Large intestine (tissue), 3 donors: ENCODE results near the gene PLAAT3. TPM values are rescaled to one million over a fixed set of nuclear protein-coding genes. Genes with fewer than 3 reads are reported as not detected.
A peak's percentile ranks its signal among the peaks of the same experiment; 100 is the strongest.

Experiments
- DNase-seq, 2 donors: peaks; one replicate each; pipeline versions ENCODE4 v3.0.0 to v3.0.0-alpha.2; 2013
- H3K27ac ChIP-seq: one replicate; pipeline ENCODE4 v1.5.1; 2013; ENCODE audit warnings: low read length
- H3K27me3 ChIP-seq: 2 replicates; pipeline ENCODE4 v1.6.1; 2013; ENCODE audit warnings: low read length; ENCODE audit not compliant: control insufficient read depth, insufficient read depth
- H3K36me3 ChIP-seq: 2 replicates; pipeline ENCODE4 v1.6.1; 2013; ENCODE audit warnings: low read length; ENCODE audit not compliant: control insufficient read depth, insufficient read depth
- H3K4me1 ChIP-seq: one replicate; pipeline ENCODE4 v1.6.1; 2013; ENCODE audit warnings: low read length; ENCODE audit not compliant: control insufficient read depth, insufficient read depth
- H3K4me3 ChIP-seq: one replicate; pipeline ENCODE4 v1.5.1; 2013; ENCODE audit warnings: low read length
- H3K9me3 ChIP-seq: one replicate; pipeline ENCODE4 v1.6.1; 2013; ENCODE audit warnings: mild to moderate bottlenecking, low read depth, low read length, moderate library complexity; ENCODE audit not compliant: control insufficient read depth
- WGBS: methylation state at CpG from one replicate; pipeline ENCODE4 v1.1.5; 2013; ENCODE audit warnings: low lambda C conversion rate; ENCODE audit not compliant: insufficient coverage; 5-methylcytosine and 5-hydroxymethylcytosine counted together
- polyA plus RNA-seq: library from polyadenylated mRNA; unstranded; fragments of 120-200 nt; gene quantifications from one replicate; pipeline ENCODE4 v1.2.1, GENCODE V29; 2013

PLAAT3 gene
- polyA plus RNA-seq, 1 donor, result 5.9 TPM

DNA sequence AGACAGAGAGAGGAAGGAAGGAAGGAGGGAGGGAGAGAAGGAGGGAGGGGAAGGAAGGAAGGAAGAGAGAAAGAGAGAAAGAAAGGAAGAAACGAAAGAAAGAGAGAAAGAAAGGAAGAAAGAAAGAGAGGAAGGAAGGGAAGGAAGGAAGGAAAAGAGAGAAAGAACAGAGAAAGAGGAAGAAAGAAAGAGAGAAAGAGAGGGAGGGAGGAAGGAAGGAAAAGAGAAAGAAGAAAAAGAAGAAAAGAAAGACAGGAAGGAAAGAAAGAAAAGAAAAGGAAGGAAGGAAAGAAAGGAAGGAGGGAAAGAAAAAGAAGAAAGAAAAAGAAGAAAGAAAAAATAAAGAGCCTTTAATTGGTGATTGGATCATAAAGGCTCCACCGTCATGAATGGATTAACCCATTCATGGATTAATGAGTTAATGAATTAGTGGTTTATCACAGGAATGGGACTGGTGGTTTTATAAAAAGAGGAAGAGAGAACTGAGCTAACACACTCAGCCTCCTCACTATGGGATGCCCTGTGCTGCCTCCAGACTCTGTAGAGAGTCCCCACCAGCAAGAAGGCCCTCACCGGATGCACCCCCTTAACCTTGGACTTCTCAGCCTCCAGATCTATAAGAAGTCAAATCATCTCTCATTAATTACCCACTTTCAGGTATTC is 42.1 kb downstream of the PLAAT3 start:
- H3K4me3 ChIP-seq, result no peak overlapping the region
- no peaks in the 10 kb centered on the region for H3K27me3 ChIP-seq
- no peaks in the 10 kb centered on the region for H3K9me3 ChIP-seq
- 74% methylated on average over 2 of the region's 3 CpGs for WGBS
- DNase-seq, result no peak
- H3K27ac ChIP-seq, result no peak overlapping the region
- no peaks in the 10 kb centered on the region for H3K36me3 ChIP-seq
- H3K4me1 ChIP-seq, result peaks cover 15% of the 10 kb centered on the region

DNA sequence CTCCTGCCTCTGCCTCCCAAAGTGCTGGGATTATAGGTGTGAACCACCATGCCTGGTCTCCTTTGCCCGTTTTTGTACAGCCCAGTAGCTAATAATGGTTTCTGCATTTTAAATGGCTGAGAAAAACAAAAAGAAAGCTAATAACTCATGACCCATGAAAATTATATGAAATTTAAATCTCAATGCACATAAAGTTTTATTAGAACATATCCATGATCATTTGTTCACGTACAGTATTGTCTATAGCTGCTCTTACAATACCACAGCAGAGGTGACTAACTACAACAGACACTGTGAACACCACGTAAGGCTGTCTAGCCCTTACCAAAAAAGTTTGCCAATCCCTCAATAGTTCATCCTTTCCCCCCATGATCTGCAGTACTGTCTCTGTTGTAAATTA is 44.7 kb downstream of the PLAAT3 start:
- no peak for DNase-seq
- WGBS, result 100% methylated on average over 1 of the region's 3 CpGs
- H3K9me3 ChIP-seq, result no peaks in the 10 kb centered on the region
- H3K27ac ChIP-seq, result no peak overlapping the region
- H3K4me3 ChIP-seq, result no peak overlapping the region
- H3K4me1 ChIP-seq, result peaks cover 29% of the 10 kb centered on the region
- no peaks in the 10 kb centered on the region for H3K27me3 ChIP-seq
- no peaks in the 10 kb centered on the region for H3K36me3 ChIP-seq

DNA sequence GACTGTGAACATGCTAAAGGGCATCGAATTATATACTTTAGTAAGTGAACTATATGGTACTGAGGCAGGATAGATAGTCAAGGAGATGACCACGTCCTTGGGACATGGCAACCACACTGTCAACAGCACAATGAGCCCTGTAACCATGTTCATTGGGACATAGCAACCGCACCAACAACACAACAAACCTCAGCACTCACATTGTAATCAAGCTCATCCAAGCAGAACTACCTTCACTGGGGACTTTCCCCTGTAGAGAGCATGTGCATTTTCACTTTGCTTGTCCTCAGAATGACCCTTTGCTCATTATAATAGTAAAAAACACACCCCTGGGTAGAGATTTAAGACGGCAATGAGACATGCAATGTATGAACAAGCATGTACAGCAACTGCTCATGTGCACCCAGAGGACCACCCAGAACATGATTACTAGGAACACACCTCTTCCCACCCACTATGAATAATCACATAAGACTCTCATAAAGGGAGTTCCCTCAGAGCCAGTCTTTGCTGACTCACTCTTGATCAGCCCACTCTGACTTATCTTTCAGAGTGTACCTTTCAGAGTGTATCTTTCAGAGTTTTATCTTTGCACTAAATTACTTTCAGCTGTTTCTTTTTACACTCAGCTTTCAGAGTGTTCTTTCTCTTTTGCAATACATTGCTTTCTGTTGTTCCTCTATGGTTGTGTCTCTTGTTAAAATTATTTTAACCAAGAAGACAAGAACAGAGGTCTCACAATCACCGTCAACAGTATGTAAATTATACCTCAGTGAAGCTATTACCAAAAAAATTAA is 47.0 kb downstream of the PLAAT3 start:
- Histone ChIP-seq H3K9me3 (no peaks in the 10 kb centered on the region), H3K27ac (peak overlapping the region; percentile 75), H3K4me3 (no peak overlapping the region), H3K4me1 (peaks cover 33% of the 10 kb centered on the region), H3K27me3 (no peaks in the 10 kb centered on the region), H3K36me3 (no peaks in the 10 kb centered on the region)
- WGBS, result 0% methylated on average over 1 of the region's 5 CpGs
- DNase-seq, result peak; percentile 81 to 95

DNA sequence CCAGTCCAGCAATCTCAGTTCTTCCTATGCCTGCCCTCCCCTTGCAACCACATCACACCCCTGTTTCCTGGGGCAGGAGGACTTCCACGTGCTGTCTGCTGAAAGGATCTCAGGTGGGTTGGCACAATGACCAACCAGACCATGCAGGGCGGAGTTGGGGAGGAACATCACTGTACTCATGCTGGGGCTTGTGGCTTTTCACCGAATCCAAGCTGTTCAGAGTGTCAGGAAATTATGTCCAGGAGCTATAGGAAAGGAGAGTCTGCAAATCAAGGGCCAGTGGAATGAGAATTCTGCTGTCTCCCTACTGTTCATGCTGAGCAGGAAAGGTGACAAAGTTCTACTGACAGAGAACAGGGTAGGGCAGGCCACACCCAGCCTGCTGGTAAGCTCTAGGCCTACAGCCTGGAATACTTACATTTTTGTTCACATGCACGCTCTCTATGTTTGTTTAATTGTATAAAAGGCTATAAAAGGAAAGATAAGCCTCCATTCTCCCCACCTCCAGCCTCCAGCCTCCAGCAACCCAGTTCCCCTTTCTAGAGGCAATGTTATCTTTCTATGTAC is 49.4 kb downstream of the PLAAT3 start:
- no CpG with 5 or more reads among the region's 4 CpGs for WGBS
- peak; percentile 89 to 94 for DNase-seq
- Histone ChIP-seq H3K4me3 (no peak overlapping the region), H3K27me3 (no peaks in the 10 kb centered on the region), H3K27ac (peak overlapping the region; percentile 73), H3K36me3 (no peaks in the 10 kb centered on the region), H3K4me1 (peaks cover 33% of the 10 kb centered on the region), H3K9me3 (no peaks in the 10 kb centered on the region)

DNA sequence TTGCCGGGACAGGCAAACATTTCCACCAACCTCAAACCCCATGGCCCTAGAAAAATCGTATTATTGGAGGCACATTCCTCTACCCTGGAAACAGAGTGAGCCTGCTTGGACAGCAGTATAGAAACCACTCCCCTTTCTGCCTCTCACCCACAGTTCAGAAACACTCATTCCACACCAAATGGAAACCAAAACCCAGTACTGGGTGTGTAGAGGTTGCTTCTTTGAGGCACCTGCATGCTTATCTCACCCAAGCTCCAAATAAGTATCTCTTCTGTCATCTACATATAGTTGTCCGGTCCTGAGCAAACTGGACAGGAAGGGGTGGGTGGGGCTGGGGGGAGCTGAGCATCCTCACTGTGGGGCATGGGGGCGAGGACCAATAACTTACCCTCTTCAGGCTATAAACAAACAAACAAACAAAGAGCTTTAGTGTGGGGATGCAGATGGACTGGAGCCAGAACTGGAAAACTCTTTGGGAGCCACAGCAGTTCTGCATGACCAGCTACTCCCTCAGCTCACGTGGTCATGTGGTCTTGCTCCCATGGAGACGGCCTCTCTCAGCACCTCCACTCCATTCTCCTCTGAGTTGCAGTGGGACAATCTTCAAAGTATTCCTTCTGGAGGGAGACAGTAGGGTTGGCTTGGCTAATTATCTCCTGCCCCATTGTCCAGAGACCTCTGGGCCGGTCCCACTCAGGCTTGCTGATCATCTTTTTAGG is 50.0 kb downstream of the PLAAT3 start:
- no peaks in the 10 kb centered on the region for H3K36me3 ChIP-seq
- no peak overlapping the region for H3K4me3 ChIP-seq
- no peaks in the 10 kb centered on the region for H3K9me3 ChIP-seq
- H3K27ac ChIP-seq, result peak overlapping the region; percentile 73
- peaks cover 33% of the 10 kb centered on the region for H3K4me1 ChIP-seq
- peak; percentile 37 to 61 for DNase-seq
- H3K27me3 ChIP-seq, result no peaks in the 10 kb centered on the region
- no CpG with 5 or more reads among the region's 7 CpGs for WGBS

DNA sequence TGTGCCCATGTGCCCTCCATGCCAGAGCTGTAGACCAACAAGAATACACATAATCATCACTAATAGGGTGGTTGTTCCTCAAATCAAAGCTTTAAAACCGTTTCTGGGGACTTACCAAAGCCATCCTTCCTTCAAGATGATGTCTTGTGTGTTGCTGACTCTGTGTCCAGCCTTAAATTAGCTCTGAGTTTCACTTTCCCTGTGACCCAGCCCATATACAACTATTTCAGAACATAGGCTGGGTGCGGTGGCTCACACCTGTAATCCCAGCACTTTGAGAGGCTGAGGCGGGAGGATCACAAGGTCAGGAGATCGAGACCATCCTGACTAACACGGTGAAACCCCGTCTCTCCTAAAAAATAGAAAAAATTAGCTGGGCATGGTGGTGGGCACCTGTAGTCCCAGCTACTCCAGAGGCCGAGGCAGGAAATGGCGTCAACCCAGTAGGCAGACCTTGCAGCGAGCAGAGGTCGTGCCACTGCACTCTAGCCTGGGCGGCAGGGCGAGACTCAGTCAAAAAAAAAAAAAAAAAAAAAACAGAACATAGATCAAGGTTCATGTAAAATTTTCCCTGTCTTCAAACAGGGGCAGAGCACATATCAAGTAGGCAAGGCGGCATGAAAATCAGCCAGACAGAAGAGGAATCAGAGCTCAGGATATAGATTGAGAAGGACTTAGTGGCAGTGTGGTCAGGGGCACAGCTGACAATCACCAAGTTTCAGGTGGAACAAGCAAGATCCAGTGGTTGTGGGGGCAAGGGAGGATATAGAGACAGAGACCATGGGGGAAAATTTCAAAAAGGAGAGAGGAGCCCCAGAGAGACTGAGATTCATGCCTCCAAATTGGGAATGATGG is 50.8 kb downstream of the PLAAT3 start, which contains the start of gene PLAAT2:
TSS of gene PLAAT2 (minus strand) at position 179 of the 855 bp plus-strand sequence. CDS start at position 124, 55 bp downstream.
- WGBS, result 16% methylated on average over 5 of the region's 13 CpGs
- Histone ChIP-seq H3K27me3 (no peaks in the 10 kb centered on the region), H3K4me3 (no peak within 1 kb of the TSS), H3K4me1 (peaks cover 38% of the 10 kb centered on the region), H3K36me3 (no peaks in the 10 kb centered on the region), H3K9me3 (no peaks in the 10 kb centered on the region), H3K27ac (peak within 1 kb of the TSS; percentile 30)
- DNase-seq, result peak; percentile 9 to 52

DNA sequence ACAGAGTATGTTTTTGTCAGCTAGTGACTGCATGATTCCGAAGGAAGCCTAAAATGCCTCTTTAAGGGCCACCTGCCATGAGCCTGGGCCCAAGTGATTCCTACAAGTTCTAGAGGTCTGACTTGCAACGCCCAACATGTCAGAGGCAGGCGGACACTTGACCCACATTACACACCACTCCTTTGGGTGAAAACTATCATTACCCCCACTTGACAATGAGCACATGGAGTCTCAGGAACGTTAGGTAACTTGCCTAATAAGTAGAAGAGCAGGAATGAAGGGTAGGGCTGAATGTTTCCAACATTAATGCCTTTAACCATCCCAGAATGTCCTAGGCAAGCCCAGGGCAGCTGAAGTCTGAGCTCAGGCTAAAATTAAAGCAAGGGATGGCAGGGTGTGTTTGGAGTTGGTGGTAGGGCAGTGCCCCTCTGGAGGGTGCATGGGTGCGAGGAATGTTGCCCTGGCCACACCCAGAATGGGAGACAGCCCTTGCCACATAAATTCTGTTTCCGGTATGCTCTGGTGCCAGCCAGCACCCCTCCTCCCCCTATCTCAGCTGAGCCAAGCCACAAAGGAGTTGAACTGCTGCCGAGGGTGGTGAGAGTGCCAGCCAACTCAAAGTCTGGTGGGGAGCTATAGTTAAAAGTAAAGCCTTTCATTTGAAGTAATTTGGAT is 53.6 kb downstream of the PLAAT3 start:
- DNase-seq, result no peak
- no peak overlapping the region for H3K4me3 ChIP-seq
- no peaks in the 10 kb centered on the region for H3K9me3 ChIP-seq
- no peak overlapping the region for H3K27ac ChIP-seq
- H3K27me3 ChIP-seq, result no peaks in the 10 kb centered on the region
- no CpG with 5 or more reads among the region's 7 CpGs for WGBS
- peaks cover 22% of the 10 kb centered on the region for H3K4me1 ChIP-seq
- H3K36me3 ChIP-seq, result no peaks in the 10 kb centered on the region

DNA sequence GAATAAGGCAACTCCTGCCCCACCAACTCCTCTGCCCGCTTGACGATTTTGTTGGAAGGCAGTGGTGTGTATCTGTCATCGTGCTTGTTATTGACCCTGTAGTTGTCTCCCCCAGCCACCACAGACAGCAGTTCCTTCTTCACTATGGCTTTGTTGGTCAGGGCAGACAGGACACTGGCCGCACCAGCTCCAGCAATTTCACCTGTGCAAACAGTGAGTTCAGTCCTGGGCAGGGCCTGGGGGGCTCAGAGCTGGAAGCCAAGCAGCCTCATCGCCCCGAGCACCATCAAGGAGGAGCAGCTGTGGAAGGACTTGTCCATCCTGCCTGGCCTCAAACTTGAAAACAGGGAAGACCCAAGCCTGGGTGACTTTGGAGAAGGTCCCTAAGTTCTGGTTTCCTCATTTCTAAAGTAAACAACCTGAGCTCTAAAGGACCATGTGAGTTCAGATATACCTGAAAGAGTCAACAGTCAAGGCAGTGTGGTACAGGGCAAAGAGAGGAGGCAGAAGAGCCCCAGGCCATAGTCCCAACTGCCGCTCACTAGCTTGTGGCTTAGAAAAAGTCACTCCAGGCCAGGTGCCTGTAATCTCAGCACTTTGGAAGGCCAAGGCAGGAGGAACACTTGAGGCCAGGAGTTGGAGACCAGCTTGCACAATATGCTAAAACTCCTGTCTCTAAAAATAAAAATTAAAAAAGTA is 55.6 kb downstream of the PLAAT3 start:
- H3K36me3 ChIP-seq, result no peaks in the 10 kb centered on the region
- H3K4me3 ChIP-seq, result no peak overlapping the region
- peaks cover 7% of the 10 kb centered on the region for H3K4me1 ChIP-seq
- no peaks in the 10 kb centered on the region for H3K27me3 ChIP-seq
- peak in 1 of 2 donors; percentile 58 for DNase-seq
- H3K27ac ChIP-seq, result no peak overlapping the region
- no peaks in the 10 kb centered on the region for H3K9me3 ChIP-seq
- WGBS, result 67% methylated on average over 1 of the region's 7 CpGs

DNA sequence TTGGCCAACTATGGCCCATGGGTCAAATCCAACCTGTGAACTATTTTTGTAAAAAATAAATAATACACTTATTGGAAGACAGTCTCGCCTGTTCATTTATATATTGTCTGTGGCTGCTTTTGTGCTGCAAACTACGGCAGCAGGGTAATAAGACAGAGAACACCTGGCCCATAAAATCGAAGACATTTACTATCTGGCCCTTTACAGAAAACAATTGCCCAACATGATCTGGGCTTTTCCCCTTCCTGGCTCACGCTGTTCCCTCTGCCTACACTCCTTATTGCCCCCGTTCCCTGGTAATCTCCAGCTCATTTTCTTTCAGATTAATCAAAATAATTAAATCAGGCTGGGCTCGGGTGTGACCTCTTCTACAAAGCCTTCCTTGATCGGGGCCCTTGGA is 56.7 kb downstream of the PLAAT3 start:
- no peaks in the 10 kb centered on the region for H3K36me3 ChIP-seq
- peaks cover 4% of the 10 kb centered on the region for H3K4me1 ChIP-seq
- no peak for DNase-seq
- H3K27me3 ChIP-seq, result no peaks in the 10 kb centered on the region
- H3K27ac ChIP-seq, result no peak overlapping the region
- no CpG with 5 or more reads among the region's 7 CpGs for WGBS
- no peaks in the 10 kb centered on the region for H3K9me3 ChIP-seq
- H3K4me3 ChIP-seq, result no peak overlapping the region
